Amniotic epithelial cell (primary cell): ENCODE measurements around the gene CDC23.

Experiments used
- DNase-seq: peaks from one replicate; pipeline ENCODE4 v3.0.0-alpha.2; 2010; ENCODE audit warnings: low read depth

The CDC23 gene

GRCh38 chr5:138139781-138140090 lies 73.4 kb downstream of the CDC23 start:
- DNase-seq = no peak

GRCh38 chr5:138138949-138139780 lies 74.0 kb downstream of the CDC23 start, which contains the start of gene NME5:
TSS of gene NME5 (minus strand) at chr5:138139428. CDS start at chr5:138138780, 648 bp downstream.
- peak; percentile 65 for DNase-seq
